C4-2B (cell line): ENCODE data around the gene DEAF1.

Source experiments
- CTCF ChIP-seq: fragments of 450-650 bp; conservative IDR thresholded peaks from 2 replicates; pipeline ENCODE4 v1.5.1; 2017; ENCODE audit warnings: mild to moderate bottlenecking
- ZFX ChIP-seq: fragments of 450-650 bp; IDR thresholded peaks from 2 replicates; pipeline ENCODE4 v1.6.1; 2017

- TF ChIP-seq CTCF (no peak), ZFX (no peak)
These were observed 38.6 kb downstream of the DEAF1 start for GRCh38 chr11:656426-656825.
